Lung (tissue), 12 donors: ENCODE data around the gene USF2. TPM values are rescaled to one million over a fixed set of nuclear protein-coding genes. Genes with fewer than 3 reads are reported as not detected.

Experiments used
- ATAC-seq: fragments of 200-7000 bp; cut with Tn5 transposase; one replicate; pipeline ENCODE4 v1.9.1; 2020; ENCODE audit warnings: moderate number of reproducible peaks; ENCODE audit not compliant: insufficient read depth, low FRiP score
- DNase-seq, 3 donors: peaks; one replicate each; pipeline ENCODE4 v3.0.0-alpha.2; 2013 to 2017
- H3K27ac ChIP-seq, 2 donors: one replicate each; pipeline ENCODE4 v1.5.1; 2013; ENCODE audit warnings: mild to moderate bottlenecking in 2 of 2, moderate library complexity in 2 of 2, control low read depth in 1 of 2, inconsistent platforms in 1 of 2, low read depth in 1 of 2, low read length in 1 of 2
- H3K27me3 ChIP-seq, 3 donors: one replicate each; pipeline ENCODE4 v1.5.1; 2013; ENCODE audit warnings: low read length in 2 of 3; ENCODE audit not compliant: control insufficient read depth in 3 of 3, insufficient read depth in 3 of 3
- H3K36me3 ChIP-seq, 4 donors: one replicate each; pipeline ENCODE4 v1.5.1; 2013; ENCODE audit warnings: low read length in 4 of 4, mild to moderate bottlenecking in 1 of 4, moderate library complexity in 1 of 4; ENCODE audit not compliant: control insufficient read depth in 4 of 4, insufficient read depth in 4 of 4
- H3K4me1 ChIP-seq, 5 donors: one replicate each; pipeline ENCODE4 v1.5.1; 2013; ENCODE audit warnings: low read length in 5 of 5, mild to moderate bottlenecking in 2 of 5, moderate library complexity in 1 of 5; ENCODE audit not compliant: control insufficient read depth in 5 of 5, insufficient read depth in 5 of 5
- H3K4me3 ChIP-seq: one replicate; pipeline ENCODE4 v1.5.1; 2013; ENCODE audit warnings: mild to moderate bottlenecking, control low read depth, moderate library complexity
- H3K9ac ChIP-seq, 2 donors: one replicate each; pipeline ENCODE4 v1.5.1; 2013; ENCODE audit warnings: low read length in 2 of 2, control low read depth in 1 of 2; ENCODE audit not compliant: insufficient read depth in 1 of 2
- H3K9me3 ChIP-seq, 4 donors: one replicate each; pipeline ENCODE4 v1.5.1; 2013; ENCODE audit warnings: low read length in 3 of 4, mild to moderate bottlenecking in 1 of 4, moderate library complexity in 1 of 4; ENCODE audit not compliant: control insufficient read depth in 4 of 4, insufficient read depth in 3 of 4
- CTCF ChIP-seq: IDR thresholded peaks from 2 replicates; pipeline ENCODE4 v1.5.1; 2012; ENCODE audit warnings: mild to moderate bottlenecking; ENCODE audit errors: control extremely low read depth, extremely low read depth
- WGBS, 2 donors: extraction: QIAGEN DNeasy Blood & Tissue Kit; methylation state at CpG; one replicate each; pipeline ENCODE4 v1.1.7; 2013; 5-methylcytosine and 5-hydroxymethylcytosine counted together
- polyA plus RNA-seq, 2 donors: library from polyadenylated mRNA; stranded (reverse); fragments of 200-250 nt; gene quantifications; one replicate each; pipeline ENCODE4 v1.2.1, GENCODE V29; 2013
- total RNA-seq, 2 donors: library from RNA; depleted of rRNA in 1 of 2; stranded (reverse); fragments of >200 nt in 1 of 2; gene quantifications; one replicate each; pipeline ENCODE4 v1.2.1, GENCODE V29; 2014 to 2021
- donor health status: control.
- donor health status: control.
- donor health status: Bipolar disorder and iron deficiency.
- donor health status: healthy.
- donor health status: DM: yes; HTN: yes; CAD: no.

Gene USF2
- total and polyA plus RNA-seq, 4 donors, result 74.9 to 163 (median 133) TPM

GRCh38 chr19:35276706-35277281, 8.0 kb downstream of the USF2 start:
- Histone ChIP-seq H3K27ac (no peak overlapping the region), H3K27me3 (no peaks in the 10 kb centered on the region), H3K9ac (no peak overlapping the region), H3K4me3 (no peak overlapping the region), H3K9me3 (no peaks in the 10 kb centered on the region), H3K4me1 (peaks cover 0 to 29% (median 10%) of the 10 kb centered on the region in 5 donors), H3K36me3 (peaks cover 3 to 49% (median 24%) of the 10 kb centered on the region in 4 donors)
- WGBS, 2 donors, result 96 to 97% methylated on average over 28 of the region's 28 CpGs
- no peak for TF ChIP-seq CTCF
- DNase-seq, result no peak
- ATAC-seq, result no peak

GRCh38 chr19:35278578-35279284, 10.0 kb downstream of the USF2 start:
- WGBS, 2 donors, result 92 to 95% methylated on average over 44 to 45 of the region's 45 CpGs
- H3K36me3 ChIP-seq, result peaks cover 3 to 34% (median 19%) of the 10 kb centered on the region in 4 donors

GRCh38 chr19:35279374-35279773, 10.6 kb downstream of the USF2 start:
- no peak for ATAC-seq
- Histone ChIP-seq H3K9me3 (no peaks in the 10 kb centered on the region), H3K9ac (no peak overlapping the region), H3K4me1 (peaks cover 0 to 36% (median 11%) of the 10 kb centered on the region in 5 donors), H3K4me3 (no peak overlapping the region), H3K27ac (no peak overlapping the region), H3K36me3 (peaks cover 3 to 29% (median 17%) of the 10 kb centered on the region in 4 donors), H3K27me3 (peaks cover 0 to 9% (median 0%) of the 10 kb centered on the region in 3 donors)
- no peak for DNase-seq
- WGBS, 2 donors, result 86 to 91% methylated on average over 11 of the region's 11 CpGs
- no peak for TF ChIP-seq CTCF

More at GRCh38 chr19:35278578-35279284, 10.0 kb downstream of the USF2 start:
- peaks cover 0 to 9% (median 0%) of the 10 kb centered on the region in 3 donors for H3K27me3 ChIP-seq
- H3K4me1 ChIP-seq, result peaks cover 0 to 36% (median 11%) of the 10 kb centered on the region in 5 donors
- TF ChIP-seq CTCF, result no peak
- ATAC-seq (no peak), DNase-seq (no peak)
- no peak overlapping the region for H3K9ac ChIP-seq
- H3K4me3 ChIP-seq, result no peak overlapping the region
- H3K27ac ChIP-seq, result no peak overlapping the region
- no peaks in the 10 kb centered on the region for H3K9me3 ChIP-seq
